NT2/D1 (cell line): ENCODE data around the gene KCTD17.

ENCODE experiments used
- DNase-seq: peaks from one replicate; pipeline ENCODE4 v3.0.0-alpha.2; 2011; ENCODE audit warnings: low read depth, low spot score
- H3K27me3 ChIP-seq: 2 replicates; pipeline ENCODE4 v1.6.0; 2011; ENCODE audit warnings: mild to moderate bottlenecking; ENCODE audit not compliant: insufficient read length, insufficient read depth
- H3K36me3 ChIP-seq: 2 replicates; pipeline ENCODE4 v1.6.1; 2011; ENCODE audit warnings: mild to moderate bottlenecking, low read length, mixed read lengths; ENCODE audit not compliant: insufficient read depth, insufficient read length
- H3K4me1 ChIP-seq: 2 replicates; pipeline ENCODE4 v1.5.1; 2011; ENCODE audit not compliant: insufficient read depth, insufficient read length
- H3K4me3 ChIP-seq: 2 replicates; pipeline ENCODE4 v1.5.1; 2011; ENCODE audit warnings: low read depth; ENCODE audit not compliant: insufficient read length
- H3K9ac ChIP-seq: 2 replicates; pipeline ENCODE4 v1.6.0; 2011; ENCODE audit warnings: low read depth; ENCODE audit not compliant: insufficient read length
- H3K9me3 ChIP-seq: 2 replicates; pipeline ENCODE4 v1.5.1; 2011; ENCODE audit warnings: mild to moderate bottlenecking, low read length; ENCODE audit not compliant: insufficient read depth
- SUZ12 ChIP-seq: IDR thresholded peaks from 2 replicates; pipeline ENCODE4 v1.6.1; 2011; ENCODE audit not compliant: insufficient read length, insufficient read depth; ENCODE audit errors: extremely low read depth
- YY1 ChIP-seq: IDR thresholded peaks from 2 replicates; pipeline ENCODE4 v1.6.1; 2011; ENCODE audit not compliant: insufficient read length, insufficient read depth
- ZNF274 ChIP-seq: IDR thresholded peaks from 2 replicates; pipeline ENCODE4 v1.6.1; 2011; ENCODE audit warnings: mild to moderate bottlenecking, low read depth, low read length

KCTD17 gene

DNA sequence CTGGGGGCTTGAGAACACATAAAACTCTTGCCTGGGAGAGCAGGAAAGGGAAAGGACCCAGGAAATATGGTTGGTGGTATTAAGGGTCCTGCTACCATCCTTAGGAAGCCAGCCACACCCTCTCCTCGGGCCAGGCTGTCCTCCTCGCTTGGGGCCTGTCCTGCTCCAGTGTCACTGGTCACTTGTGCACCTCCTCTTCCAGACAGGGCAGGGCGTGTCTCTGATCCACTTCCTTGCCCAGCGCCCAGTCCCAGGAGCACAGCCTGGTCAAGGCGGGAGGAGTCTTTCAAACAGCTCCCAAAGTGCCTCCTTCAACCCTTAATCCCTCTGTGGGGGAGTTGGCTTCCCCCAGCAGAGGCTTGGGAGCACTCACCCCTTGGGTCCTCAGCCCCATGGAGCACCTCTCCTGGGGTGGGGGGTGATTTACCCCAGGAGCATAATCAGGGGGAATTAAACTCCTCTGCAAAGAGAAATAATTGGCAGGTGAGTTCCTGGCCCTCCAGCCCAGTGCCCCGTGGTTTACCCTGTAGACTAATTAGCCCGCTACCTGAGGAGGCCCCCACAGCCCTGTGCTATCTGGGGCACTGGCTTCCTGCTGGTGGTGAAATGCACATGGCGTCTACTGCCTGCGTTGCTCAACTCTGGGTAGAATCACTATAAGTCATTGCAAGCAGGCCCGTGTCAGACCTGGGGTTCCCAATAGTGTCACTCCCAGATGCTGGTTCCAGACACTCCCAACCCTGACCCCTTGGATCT is 49.9 kb downstream of the KCTD17 start:
- no peak for DNase-seq
- no peak for TF ChIP-seq SUZ12
- no peak for TF ChIP-seq YY1
- no peak for TF ChIP-seq ZNF274
- Histone ChIP-seq H3K9me3 (no peaks in the 10 kb centered on the region), H3K9ac (no peak overlapping the region), H3K27me3 (no peaks in the 10 kb centered on the region), H3K4me1 (peaks cover 5% of the 10 kb centered on the region), H3K36me3 (no peaks in the 10 kb centered on the region), H3K4me3 (no peak overlapping the region)

DNA sequence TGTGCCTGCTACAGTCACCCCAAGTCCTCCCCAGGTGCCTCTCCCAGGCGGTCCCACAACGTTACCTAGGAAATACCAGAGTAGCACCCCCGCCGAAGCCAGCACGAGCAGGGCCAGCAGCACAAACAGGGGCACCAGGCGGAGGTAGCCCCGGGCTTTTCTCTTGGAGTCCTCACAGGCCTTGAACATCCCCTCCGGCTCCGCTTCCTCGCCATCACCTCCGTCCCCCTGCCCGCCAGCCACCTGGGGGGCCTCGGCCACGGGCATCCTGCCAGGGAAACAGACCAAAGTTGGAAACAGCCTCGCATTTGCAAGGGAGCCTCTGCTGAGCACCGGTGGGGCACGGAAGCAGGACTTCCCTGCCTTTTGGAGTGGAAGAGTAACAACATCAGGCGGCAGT is 51.6 kb downstream of the KCTD17 start:
- DNase-seq, result no peak
- no peak overlapping the region for H3K4me3 ChIP-seq
- H3K36me3 ChIP-seq, result no peaks in the 10 kb centered on the region
- no peaks in the 10 kb centered on the region for H3K9me3 ChIP-seq
- H3K4me1 ChIP-seq, result peaks cover 5% of the 10 kb centered on the region
- no peak for TF ChIP-seq SUZ12
- TF ChIP-seq ZNF274, result no peak
- H3K9ac ChIP-seq, result peak overlapping the region; percentile 10
- H3K27me3 ChIP-seq, result no peaks in the 10 kb centered on the region

DNA sequence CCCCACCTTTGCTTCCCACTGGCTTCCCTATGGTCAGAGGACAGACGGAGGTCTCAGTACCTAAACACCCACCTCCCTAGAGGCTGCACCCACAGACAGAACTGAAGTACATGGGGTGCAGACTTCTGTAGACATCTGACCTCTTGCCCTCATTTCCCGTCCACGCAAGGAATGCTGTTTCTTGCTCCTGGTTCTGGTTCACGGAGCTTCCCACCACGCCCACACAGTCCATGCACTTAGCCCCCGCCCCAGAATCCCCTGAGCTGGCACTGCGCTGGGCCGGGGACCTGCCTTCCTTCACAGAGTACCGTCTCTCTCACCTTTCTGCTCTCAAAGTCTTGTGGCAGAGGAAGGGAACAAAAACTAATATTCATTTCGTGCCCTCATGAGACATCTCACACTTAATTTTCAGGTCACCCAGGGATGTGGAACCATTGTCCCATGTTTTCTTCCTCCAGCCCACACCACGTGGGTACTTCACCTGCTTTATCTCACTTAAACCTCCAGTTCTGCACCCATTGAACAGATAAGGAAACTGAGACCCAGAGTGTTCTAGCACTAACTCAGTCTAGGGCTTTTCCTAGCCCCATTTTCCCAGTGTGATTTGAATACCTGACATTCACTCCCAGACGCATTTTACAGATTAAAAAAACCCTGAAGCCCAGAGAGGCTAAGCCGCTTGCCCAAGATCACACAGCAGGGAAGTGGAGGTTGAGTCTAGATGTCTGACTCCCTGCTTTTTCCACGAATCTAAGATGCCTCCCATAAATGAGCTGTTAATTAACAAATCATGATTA is 52.3 kb downstream of the KCTD17 start:
- Histone ChIP-seq H3K9ac (no peak overlapping the region), H3K4me1 (peaks cover 5% of the 10 kb centered on the region), H3K4me3 (no peak overlapping the region), H3K36me3 (no peaks in the 10 kb centered on the region), H3K27me3 (no peaks in the 10 kb centered on the region), H3K9me3 (no peaks in the 10 kb centered on the region)
- DNase-seq, result no peak
- TF ChIP-seq SUZ12, result no peak
- TF ChIP-seq YY1, result no peak

DNA sequence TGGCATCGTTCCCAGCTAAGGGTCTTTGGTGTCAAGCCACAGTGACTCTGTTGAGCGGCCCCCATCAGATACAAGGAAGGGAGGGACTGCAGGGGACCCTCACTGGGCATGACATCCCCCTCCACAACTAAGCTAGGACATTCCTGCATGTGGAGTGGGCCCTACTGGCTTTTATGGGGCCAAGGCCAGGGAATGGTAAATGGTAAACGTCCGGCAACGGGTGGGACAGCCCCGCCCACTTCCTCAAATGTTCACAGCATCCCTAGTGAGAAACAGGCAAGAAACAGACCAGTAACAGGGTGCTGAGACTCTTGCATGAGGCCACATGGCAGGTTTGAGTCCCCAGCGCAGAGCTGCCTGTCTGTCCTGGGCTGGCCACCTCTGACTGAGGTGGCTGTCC is 53.6 kb downstream of the KCTD17 start:
- Histone ChIP-seq H3K9ac (no peak overlapping the region), H3K27me3 (no peaks in the 10 kb centered on the region), H3K4me3 (no peak overlapping the region), H3K9me3 (no peaks in the 10 kb centered on the region), H3K4me1 (peaks cover 5% of the 10 kb centered on the region), H3K36me3 (no peaks in the 10 kb centered on the region)
- no peak for DNase-seq
- no peak for TF ChIP-seq SUZ12
- no peak for TF ChIP-seq ZNF274
- TF ChIP-seq YY1, result no peak

DNA sequence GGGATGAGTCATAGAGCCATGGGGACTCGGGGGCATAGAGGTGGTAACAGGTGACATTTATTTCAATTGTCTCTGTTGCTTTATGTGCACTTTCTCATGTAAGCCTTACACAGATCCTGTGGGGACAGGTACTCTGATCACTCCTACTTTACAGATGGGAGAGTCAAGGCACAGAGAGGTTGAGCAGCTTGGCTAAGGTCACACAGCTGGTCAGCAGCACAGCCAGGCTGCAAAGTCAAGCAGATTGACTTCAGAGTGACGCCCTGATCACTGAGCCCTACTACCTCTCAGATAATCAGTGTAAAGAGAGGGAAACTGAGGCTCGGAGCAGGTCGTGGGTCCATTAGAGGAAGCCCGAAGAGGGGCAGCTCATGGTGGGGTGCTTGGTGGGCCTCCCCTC is 54.4 kb downstream of the KCTD17 start:
- Histone ChIP-seq H3K4me3 (no peak overlapping the region), H3K9ac (no peak overlapping the region), H3K4me1 (peaks cover 5% of the 10 kb centered on the region), H3K27me3 (no peaks in the 10 kb centered on the region), H3K36me3 (no peaks in the 10 kb centered on the region), H3K9me3 (no peaks in the 10 kb centered on the region)
- no peak for DNase-seq
- no peak for TF ChIP-seq ZNF274
- TF ChIP-seq SUZ12, result no peak
- no peak for TF ChIP-seq YY1

DNA sequence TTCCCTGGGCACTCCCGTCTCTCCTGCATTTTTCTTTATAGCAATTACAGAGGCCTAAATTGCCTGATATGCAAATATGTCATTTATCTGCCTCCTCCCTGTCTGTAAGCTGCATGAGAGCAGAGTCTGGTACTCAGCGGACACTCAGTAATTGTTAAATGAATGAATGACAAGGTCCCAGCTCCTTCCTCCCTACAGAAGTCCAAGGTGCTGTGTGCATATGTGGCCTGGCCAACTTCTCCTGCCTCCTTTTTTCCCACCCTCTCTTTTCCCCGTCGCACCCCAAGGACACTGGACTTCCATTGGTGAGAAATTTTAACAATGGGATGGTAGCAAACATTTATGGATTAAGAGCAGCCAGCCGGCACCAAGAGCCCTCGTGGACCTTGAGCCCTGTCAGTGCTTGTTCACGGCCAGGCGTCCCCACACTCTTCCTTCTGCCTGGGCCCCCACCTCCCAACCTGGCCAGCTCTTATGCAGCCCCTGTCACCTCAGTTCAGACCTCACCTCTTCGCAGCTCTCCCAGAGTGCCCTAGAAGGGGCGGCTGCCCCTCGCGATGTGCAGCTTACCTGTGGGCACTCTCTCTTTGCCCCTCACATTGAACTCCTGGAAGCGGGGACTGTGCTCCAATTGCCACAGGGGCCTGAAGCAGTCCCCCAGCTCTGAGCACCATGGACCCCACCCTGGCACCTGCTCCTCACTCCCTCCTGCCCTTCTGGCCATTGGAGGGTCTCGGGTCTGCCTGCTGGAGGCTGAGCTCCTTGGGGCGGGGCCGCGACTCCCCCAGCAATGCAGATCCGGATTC is 56.5 kb downstream of the KCTD17 start:
- no peak overlapping the region for H3K4me3 ChIP-seq
- no peak overlapping the region for H3K9ac ChIP-seq
- DNase-seq, result no peak
- H3K36me3 ChIP-seq, result no peaks in the 10 kb centered on the region
- TF ChIP-seq YY1 (no peak), SUZ12 (no peak), ZNF274 (no peak)
- peaks cover 5% of the 10 kb centered on the region for H3K4me1 ChIP-seq
- H3K9me3 ChIP-seq, result no peaks in the 10 kb centered on the region
- no peaks in the 10 kb centered on the region for H3K27me3 ChIP-seq
